GM13977 (cell line): ENCODE measurements around the gene ZNF786.
"Not testable (repeated sequence)": the region's sequence is repeated elsewhere in the genome, so short reads cannot be mapped to it uniquely, and the experiment has no call there.

Experiments
- DNase-seq: peaks from one replicate; pipeline ENCODE4 v3.0.0; 2012; ENCODE audit warnings: low spot score
- in situ Hi-C: fragments of 300-500 bp; cut with MboI; formaldehyde crosslinking; loops from one replicate; pipeline ENCODE4 v1.12.0; 2022; ENCODE audit warnings: low sequenced_read_pairs, low pct_unique_long_range_greater_than_20kb, mixed read lengths, inconsistent platforms; ENCODE audit not compliant: unreplicated experiment
- TF ChIP-seq, protein P1 (sequence below): IDR thresholded peaks from 2 replicates; pipeline ENCODE4 v1.5.1; 2012; ENCODE audit warnings: mild to moderate bottlenecking, control low read depth; ENCODE audit not compliant: insufficient read depth; ENCODE audit errors: extremely low read depth, missing control alignments

Gene ZNF786

DNA sequence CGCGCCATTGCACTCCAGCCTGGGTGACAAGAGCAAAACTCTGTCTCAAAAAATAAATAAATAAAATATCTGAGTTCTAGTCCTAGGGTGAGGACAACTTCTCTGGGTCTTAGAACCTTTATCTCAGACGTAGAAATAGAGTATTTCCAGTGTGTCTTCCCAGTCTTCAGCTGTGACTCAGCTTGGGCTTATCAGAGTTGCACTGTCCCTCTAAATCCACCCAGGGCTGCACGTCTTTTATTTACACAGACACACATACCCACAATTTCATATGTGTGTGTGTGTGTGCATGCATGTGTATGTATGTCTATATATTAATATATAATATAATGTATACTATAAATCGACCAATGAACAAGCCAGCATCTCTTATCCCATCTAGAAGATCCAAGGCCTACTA is 49.2 kb downstream of the ZNF786 start:
- DNase-seq = no peak
- in situ Hi-C loops = no loop called here
- TF ChIP-seq, protein P1, sequence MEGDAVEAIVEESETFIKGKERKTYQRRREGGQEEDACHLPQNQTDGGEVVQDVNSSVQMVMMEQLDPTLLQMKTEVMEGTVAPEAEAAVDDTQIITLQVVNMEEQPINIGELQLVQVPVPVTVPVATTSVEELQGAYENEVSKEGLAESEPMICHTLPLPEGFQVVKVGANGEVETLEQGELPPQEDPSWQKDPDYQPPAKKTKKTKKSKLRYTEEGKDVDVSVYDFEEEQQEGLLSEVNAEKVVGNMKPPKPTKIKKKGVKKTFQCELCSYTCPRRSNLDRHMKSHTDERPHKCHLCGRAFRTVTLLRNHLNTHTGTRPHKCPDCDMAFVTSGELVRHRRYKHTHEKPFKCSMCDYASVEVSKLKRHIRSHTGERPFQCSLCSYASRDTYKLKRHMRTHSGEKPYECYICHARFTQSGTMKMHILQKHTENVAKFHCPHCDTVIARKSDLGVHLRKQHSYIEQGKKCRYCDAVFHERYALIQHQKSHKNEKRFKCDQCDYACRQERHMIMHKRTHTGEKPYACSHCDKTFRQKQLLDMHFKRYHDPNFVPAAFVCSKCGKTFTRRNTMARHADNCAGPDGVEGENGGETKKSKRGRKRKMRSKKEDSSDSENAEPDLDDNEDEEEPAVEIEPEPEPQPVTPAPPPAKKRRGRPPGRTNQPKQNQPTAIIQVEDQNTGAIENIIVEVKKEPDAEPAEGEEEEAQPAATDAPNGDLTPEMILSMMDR = no peak

DNA sequence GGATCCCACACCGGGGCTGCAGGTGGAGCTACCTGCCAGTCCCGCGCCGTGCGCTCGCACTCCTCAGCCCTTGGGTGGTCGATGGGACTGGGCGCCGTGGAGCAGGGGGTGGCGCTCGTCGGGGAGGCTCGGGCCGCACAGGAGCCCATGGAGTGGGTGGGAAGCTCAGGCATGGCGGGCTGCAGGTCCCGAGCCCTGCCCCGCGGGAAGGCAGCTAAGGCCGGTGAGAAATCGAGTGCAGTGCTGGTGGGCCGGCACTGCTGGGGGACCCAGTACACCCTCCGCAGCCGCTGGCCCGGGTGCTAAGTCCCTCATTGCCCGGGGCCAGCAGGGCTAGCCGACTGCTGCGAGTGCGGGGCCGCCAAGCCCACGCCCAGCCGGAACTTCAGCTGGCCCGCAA is 51.9 kb downstream of the ZNF786 start:
- in situ Hi-C loops, DNase-seq: not testable (repeated sequence)

DNA sequence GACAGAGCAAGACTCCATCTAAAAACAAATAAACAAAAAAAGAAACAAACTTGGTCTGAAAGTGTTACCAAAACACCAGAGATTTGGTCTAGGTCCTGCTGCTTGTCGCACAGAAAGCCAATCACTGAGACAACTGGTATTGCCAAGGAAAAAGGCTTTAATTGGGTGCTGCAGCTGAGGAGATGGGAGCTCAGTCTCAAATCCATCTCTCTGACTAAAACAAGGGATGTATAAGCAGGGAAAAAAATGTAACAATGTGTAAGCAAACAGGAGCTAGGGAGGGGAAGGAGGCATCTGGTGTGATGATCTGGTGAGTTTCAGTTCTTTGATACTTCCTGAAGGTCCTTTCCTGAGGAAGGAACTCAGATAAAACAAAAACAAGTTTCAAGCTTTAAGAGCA is 53.8 kb downstream of the ZNF786 start:
- in situ Hi-C loops = no loop called here
- TF ChIP-seq, protein P1 = no peak
- DNase-seq = no peak

DNA sequence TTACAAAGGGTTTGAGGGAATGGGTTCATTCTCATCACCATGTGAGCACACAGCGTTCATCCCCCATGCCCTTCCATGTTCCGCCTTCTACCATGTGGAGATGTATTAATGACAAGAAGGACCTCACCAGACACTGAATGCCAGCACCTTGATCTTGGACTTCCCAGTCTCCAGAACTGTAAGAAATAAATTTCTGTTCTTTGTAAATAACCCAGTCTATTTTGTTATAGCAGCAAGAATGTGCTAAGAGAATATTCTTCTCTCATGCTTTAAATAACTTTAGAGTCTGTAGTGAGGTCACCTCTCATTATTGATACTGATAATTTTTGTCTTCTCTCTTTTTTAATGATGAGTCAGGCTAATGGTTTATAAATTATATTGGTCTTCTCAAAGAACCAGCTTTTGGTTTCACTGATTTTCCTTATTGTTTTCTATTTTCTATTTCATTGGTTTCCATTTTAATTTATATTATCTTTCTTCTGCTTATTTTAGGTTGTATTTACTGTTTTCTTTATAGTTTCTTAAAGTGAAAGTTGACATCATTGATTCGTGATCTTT is 59.1 kb downstream of the ZNF786 start:
- DNase-seq = no peak
- in situ Hi-C loops = no loop called here
- TF ChIP-seq, protein P1 = no peak

DNA sequence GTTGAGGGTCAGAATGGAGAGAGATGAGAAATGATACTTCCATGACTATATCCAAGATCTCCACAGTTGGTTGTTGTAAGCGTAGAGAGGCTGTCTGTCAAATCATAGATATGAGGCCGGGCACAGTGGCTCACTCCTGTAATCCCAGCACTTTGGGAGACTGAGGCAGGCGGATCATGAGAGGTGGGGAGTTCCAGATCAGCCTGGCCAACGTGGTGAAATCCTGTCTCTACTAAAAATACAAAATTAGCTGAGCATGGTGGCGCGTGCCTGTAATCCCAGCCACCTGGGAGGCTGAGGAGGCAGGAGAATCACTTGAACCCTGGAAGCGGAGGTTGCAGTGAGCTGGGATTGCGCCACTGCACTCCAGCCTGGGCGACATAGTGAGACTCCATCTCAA is 60.1 kb downstream of the ZNF786 start:
- in situ Hi-C loops = not testable (repeated sequence)

DNA sequence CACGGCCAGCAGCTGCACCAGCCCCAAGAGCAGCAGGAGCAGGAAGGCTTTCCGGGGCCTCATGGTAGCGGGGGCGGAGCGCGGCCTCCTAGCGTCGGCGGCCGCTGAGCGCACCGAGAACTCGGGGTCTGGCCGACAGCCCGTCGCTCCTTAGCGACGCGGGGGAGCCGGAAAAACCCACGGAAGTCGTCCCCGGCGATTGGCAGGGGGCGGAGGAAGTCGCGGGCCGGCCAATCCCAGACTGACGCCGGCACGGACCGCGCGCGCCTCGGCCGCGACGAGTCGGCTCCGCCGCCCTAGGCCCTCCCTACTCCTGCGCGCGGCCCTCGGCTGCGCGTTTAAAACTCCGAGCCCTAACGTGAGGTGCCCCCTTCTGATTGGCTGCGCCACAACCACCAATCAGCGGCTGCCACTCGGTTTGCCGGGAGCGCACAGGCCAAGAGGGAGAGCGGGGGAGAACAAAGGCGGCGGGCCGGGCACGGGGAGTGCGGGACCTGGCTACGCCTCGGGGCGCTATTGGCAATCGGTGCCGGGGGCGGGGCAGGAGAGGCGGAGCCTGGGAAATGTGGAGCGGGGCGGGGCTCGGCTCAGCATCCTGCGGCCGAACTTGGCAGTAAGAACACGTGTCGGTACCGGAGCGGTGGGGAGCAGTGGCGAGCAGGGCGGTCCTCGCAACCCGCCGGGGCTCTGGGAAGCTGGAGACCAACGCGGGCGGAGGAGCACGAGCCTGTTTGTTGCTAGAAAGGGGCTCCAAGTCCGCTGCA is 62.0 kb downstream of the ZNF786 start, which contains the start of gene PDIA4:
Gene PDIA4 (minus strand): TSS at position 160 of the 764 bp plus-strand sequence. CDS start 97 bp downstream, at position 63.
- in situ Hi-C loops = no loop called here
- peak; percentile 99 for DNase-seq
- TF ChIP-seq, protein P1 = no peak

More for the DNA sequence above, 60.1 kb downstream of the ZNF786 start:
- DNase-seq = not testable (repeated sequence)

DNA sequence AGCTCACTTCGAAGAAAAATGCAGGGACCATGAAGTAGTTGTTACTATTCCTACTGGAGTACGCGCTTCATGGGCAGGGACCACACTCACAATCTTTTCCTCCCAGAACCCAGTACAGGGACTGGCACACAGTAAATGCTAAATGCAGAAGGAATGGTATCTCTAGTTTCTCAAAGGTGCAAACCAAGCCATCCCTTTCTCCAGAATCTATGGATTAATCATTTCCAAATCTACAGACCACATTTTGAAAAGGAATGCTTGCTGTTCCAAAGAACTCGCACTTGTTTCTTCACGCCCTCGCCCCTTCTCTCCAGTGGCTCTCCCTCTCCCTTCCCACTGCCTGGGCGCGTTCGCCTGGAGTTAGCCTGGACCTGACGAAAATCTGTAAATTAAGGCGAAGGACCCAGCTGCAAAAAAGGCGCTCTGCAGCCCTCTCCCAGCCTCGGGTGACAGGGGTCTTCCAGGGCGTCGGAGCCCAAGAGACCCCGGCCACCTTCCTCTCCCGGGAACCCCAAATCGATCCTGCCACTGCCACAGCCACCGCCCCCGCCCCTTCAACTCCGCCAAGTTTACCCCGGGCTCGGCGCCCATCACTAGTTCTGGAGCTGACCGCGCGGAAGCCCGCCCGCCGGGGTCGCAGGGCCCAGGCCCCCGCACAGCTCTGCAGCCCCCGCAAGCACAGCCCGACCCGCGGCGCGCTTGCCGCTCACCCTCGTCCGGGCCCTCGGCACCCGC is 62.7 kb downstream of the ZNF786 start:
- TF ChIP-seq, protein P1 = no peak
- in situ Hi-C loops = no loop called here
- DNase-seq = no peak
